AG04450 (cell line): ENCODE measurements around the gene SDK1. TPM values are rescaled to one million over a fixed set of nuclear protein-coding genes. Genes with fewer than 3 reads are reported as not detected.
A peak's percentile ranks its signal among the peaks of the same experiment; 100 is the strongest.

Experiments
- CTCF ChIA-PET: fragments of 300-600, 350-600 bp; formaldehyde crosslinking; extraction: SDS; loops from one replicate; lab custom pipeline; 2022; ENCODE audit warnings: antibody characterized with exemption, inconsistent platforms; lab: Charles Lee
- POLR2A ChIA-PET: fragments of 350-600 bp; formaldehyde crosslinking; extraction: SDS; loops from one replicate; lab custom pipeline; 2021; ENCODE audit warnings: antibody characterized with exemption, inconsistent platforms; lab: Yijun Ruan, JAX
- DNase-seq: peaks from one replicate; pipeline ENCODE4 v3.0.0-alpha.2; 2011; ENCODE audit warnings: low read depth, low spot score
- H3K27ac ChIP-seq: one replicate; pipeline ENCODE4 v1.5.1; 2012; ENCODE audit warnings: low read depth, low read length, control low read depth
- H3K27me3 ChIP-seq: one replicate; pipeline ENCODE4 v1.6.0; 2012; ENCODE audit warnings: low read length; ENCODE audit not compliant: control insufficient read depth, insufficient read depth
- H3K4me3 ChIP-seq: 2 replicates; pipeline ENCODE4 v1.5.1; 2011; ENCODE audit warnings: mild to moderate bottlenecking, low read depth, low read length, control low read depth
- H3K9me3 ChIP-seq: 2 replicates; pipeline ENCODE4 v1.5.1; 2012; ENCODE audit warnings: low read length; ENCODE audit not compliant: control insufficient read depth, insufficient read depth
- CTCF ChIP-seq: IDR thresholded peaks from 2 replicates; pipeline ENCODE4 v1.5.1; 2011; ENCODE audit warnings: low read depth, low read length, control low read depth, inconsistent platforms
- polyA plus RNA-seq: library from polyadenylated mRNA; depleted of rRNA; stranded (reverse); fragments of >200 nt; gene quantifications from 2 replicates; pipeline ENCODE4 v1.2.3, GENCODE V29; 2011

SDK1 gene
- polyA plus RNA-seq, 1 experiment = 2.2 TPM

DNA sequence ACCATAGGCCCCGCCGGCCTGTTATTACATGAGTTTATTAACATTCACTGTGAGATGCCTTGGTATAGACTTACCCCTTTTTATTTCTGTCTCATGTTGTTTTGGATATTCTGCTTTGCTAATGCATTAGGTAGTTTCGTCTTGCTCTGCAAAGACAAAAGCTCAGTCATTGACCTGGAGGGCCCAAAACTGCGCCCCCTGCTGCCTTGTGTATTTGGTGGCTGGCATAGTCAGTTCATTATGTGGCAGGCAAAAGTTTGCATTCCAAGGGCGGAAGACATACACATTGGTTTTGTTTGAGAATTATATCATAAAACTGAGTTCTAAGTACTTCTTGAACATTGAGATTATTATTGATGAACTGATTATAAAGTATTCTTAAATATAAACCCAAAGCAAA, 372.5 kb downstream of the SDK1 start:
- no peak for DNase-seq
- no peaks in the 10 kb centered on the region for H3K27me3 ChIP-seq
- no peak overlapping the region for H3K4me3 ChIP-seq
- ChIA-PET CTCF (interaction anchor here (0.8 to 2.1 kb wide), 6 partner anchors 13 to 808 kb away, joined by 3 to 7 read pairs (median 4); partner anchors contain the start of gene SDK1), POLR2A (no interaction called here)
- no peak overlapping the region for H3K27ac ChIP-seq
- peak; percentile 47 for TF ChIP-seq CTCF
- H3K9me3 ChIP-seq = no peaks in the 10 kb centered on the region

- TF ChIP-seq CTCF = no peak
- Histone ChIP-seq H3K9me3 (no peaks in the 10 kb centered on the region), H3K27ac (no peak overlapping the region), H3K4me3 (no peak overlapping the region), H3K27me3 (no peaks in the 10 kb centered on the region)
- POLR2A ChIA-PET = no interaction called here
- no peak for DNase-seq
- CTCF ChIA-PET = no interaction called here
These were observed 377.3 kb downstream of the SDK1 start for GRCh38 chr7:3678314-3678810.

- no peak overlapping the region for H3K4me3 ChIP-seq
These were observed 381.1 kb downstream of the SDK1 start for GRCh38 chr7:3682028-3682710.

DNA sequence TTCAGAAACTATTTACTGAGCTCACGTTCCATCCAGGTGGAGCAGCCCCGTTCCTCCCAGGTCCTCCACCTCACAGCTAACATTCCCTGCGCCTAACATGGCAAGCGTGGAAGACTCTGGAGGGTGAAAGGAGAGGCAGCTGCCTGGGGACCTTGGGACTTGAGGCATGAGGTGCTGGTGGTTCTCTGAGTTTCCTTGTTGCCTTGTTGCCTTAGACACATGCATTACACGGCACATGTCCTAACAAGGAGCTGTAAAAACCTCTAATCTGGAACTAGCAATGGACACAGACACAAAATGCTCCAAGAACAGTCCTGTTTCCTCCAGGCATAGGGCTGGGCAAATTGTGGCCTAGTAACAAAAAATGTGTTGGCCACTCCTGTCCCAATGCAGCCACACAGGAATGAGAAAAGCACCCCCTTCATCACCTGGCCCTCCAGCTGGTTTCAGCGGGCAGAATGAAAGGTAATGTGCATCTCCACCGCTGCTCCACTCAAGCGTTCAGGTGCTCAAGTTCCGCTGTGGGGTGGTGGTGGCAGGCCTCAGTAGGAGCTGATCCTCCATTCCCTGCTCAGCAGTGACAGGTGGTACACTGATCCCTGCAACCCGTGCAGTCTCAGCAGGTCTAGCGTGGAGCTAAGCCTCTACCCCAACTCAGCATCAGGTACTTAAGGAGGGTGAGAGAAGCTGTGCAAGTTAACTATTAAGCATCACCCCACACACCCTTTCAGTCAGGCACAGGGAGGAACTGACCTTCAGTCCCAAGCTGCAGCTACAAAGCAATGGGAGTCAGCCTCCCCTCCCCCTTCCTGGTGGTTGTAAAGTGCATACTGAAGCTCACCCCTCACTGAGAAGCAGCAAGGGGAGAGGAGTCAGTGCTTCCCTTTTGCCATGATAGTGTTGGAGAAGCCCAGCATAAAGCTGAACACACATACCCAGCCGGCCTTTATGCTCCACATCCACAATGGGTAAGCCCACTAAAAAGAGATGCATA, 382.8 kb downstream of the SDK1 start:
- Histone ChIP-seq H3K27ac (no peak overlapping the region), H3K4me3 (no peak overlapping the region), H3K9me3 (peaks cover 3% of the 10 kb centered on the region; the same call in 1 of the 2 replicates), H3K27me3 (no peaks in the 10 kb centered on the region)
- ChIA-PET CTCF (interaction anchor here (2.4 kb wide), 1 partner anchor 11 kb away, joined by 5 read pairs; no protein-coding TSS in a partner anchor), POLR2A (no interaction called here)
- TF ChIP-seq CTCF = no peak
- no peak for DNase-seq

More at GRCh38 chr7:3682028-3682710, 381.1 kb downstream of the SDK1 start:
- ChIA-PET CTCF (interaction anchor here (2.4 kb wide), 1 partner anchor 10 kb away, joined by 5 read pairs; no protein-coding TSS in a partner anchor), POLR2A (no interaction called here)
- TF ChIP-seq CTCF = no peak
- no peaks in the 10 kb centered on the region for H3K27me3 ChIP-seq
- H3K27ac ChIP-seq = no peak overlapping the region
- no peak for DNase-seq
- no peaks in the 10 kb centered on the region for H3K9me3 ChIP-seq
